Neural progenitor cell (in vitro differentiated cells): Measurements from ENCODE around the gene ZMAT1. TPM values are rescaled to one million over a fixed set of nuclear protein-coding genes. Genes with fewer than 3 reads are reported as not detected.

Experiments used
- DNase-seq: peaks from one replicate; pipeline ENCODE4 v3.0.0-alpha.2; 2016; ENCODE audit warnings: low spot score
- H2AFZ ChIP-seq: fragments of 200-600 bp; sonication (generic); replicated peaks from 2 replicates; pipeline ENCODE4 v1.6.1; 2016; ENCODE audit warnings: antibody characterized with exemption
- H3F3A ChIP-seq: fragments of 200-600 bp; sonication (generic); 2 replicates; pipeline ENCODE4 v1.6.1; 2016; ENCODE audit warnings: antibody characterized with exemption, low read depth
- H3K27ac ChIP-seq: fragments of 200-600 bp; sonication (generic); 2 replicates; pipeline ENCODE4 v1.5.1; 2016; ENCODE audit warnings: mild to moderate bottlenecking
- H3K27me3 ChIP-seq: fragments of 200-600 bp; sonication (generic); 2 replicates; pipeline ENCODE4 v1.6.1; 2016; ENCODE audit warnings: mild to moderate bottlenecking, moderate library complexity
- H3K36me3 ChIP-seq: fragments of 200-600 bp; sonication (generic); 2 replicates; pipeline ENCODE4 v1.5.1; 2016
- H3K4me1 ChIP-seq: fragments of 200-600 bp; sonication (generic); 2 replicates; pipeline ENCODE4 v1.6.1; 2016; ENCODE audit warnings: mixed run types
- H3K4me2 ChIP-seq: fragments of 200-600 bp; sonication (generic); 2 replicates; pipeline ENCODE4 v1.6.1; 2016
- H3K4me3 ChIP-seq: fragments of 200-600 bp; sonication (generic); 2 replicates; pipeline ENCODE4 v1.5.1; 2016
- H3K79me2 ChIP-seq: fragments of 200-600 bp; sonication (generic); 2 replicates; pipeline ENCODE4 v1.6.1; 2016; ENCODE audit warnings: low read depth
- H3K9ac ChIP-seq: fragments of 200-600 bp; sonication (generic); 2 replicates; pipeline ENCODE4 v1.6.1; 2016
- H3K9me3 ChIP-seq: fragments of 200-600 bp; sonication (generic); 2 replicates; pipeline ENCODE4 v1.5.1; 2016; ENCODE audit warnings: low read depth
- H4K20me1 ChIP-seq: fragments of 200-600 bp; sonication (generic); 2 replicates; pipeline ENCODE4 v1.6.1; 2016; ENCODE audit warnings: low read depth
- H3K27ac Mint-ChIP-seq: 3 replicates; pipeline ENCODE4 v1.8.0; 2021; ENCODE audit warnings: mixed read lengths
- H3K27me3 Mint-ChIP-seq: 2 replicates; pipeline ENCODE4 v1.8.0; 2022; ENCODE audit warnings: low read depth, mild to moderate bottlenecking, inconsistent platforms, moderate library complexity, mixed read lengths; ENCODE audit not compliant: insufficient read depth
- H3K36me3 Mint-ChIP-seq: 3 replicates; pipeline ENCODE4 v1.8.0; 2021; ENCODE audit warnings: mixed read lengths
- H3K4me1 Mint-ChIP-seq: 3 replicates; pipeline ENCODE4 v1.8.0; 2021; ENCODE audit warnings: mixed read lengths
- H3K4me3 Mint-ChIP-seq: 3 replicates; pipeline ENCODE4 v1.8.0; 2021; ENCODE audit warnings: mild to moderate bottlenecking, moderate library complexity, mixed read lengths
- H3K9me3 Mint-ChIP-seq: 3 replicates; pipeline ENCODE4 v1.8.0; 2020; ENCODE audit warnings: mixed read lengths
- EZH2 ChIP-seq: fragments of 200-600 bp; sonication (generic); IDR thresholded peaks from 2 replicates; pipeline ENCODE4 v1.6.1; 2017; ENCODE audit warnings: antibody characterized with exemption, mild to moderate bottlenecking, moderate library complexity
- EZH2phosphoT487 ChIP-seq: fragments of 200-600 bp; sonication (generic); IDR thresholded peaks from 2 replicates; pipeline ENCODE4 v1.6.1; 2017; ENCODE audit warnings: antibody characterized with exemption
- total RNA-seq: library from RNA; depleted of rRNA; stranded (reverse); fragments of >200 nt; gene quantifications from 2 replicates; pipeline ENCODE4 v1.2.3, GENCODE V29; 2015; ENCODE audit warnings: low replicate concordance
- TF ChIP-seq, protein P1 (sequence below): fragments of 200-600 bp; sonication (generic); IDR thresholded peaks from 2 replicates; pipeline ENCODE4 v1.5.1; 2017; ENCODE audit warnings: antibody characterized with exemption, mild to moderate bottlenecking

ZMAT1 gene
- total RNA-seq, 1 donor from 2014 or later: 5.7 TPM

DNA sequence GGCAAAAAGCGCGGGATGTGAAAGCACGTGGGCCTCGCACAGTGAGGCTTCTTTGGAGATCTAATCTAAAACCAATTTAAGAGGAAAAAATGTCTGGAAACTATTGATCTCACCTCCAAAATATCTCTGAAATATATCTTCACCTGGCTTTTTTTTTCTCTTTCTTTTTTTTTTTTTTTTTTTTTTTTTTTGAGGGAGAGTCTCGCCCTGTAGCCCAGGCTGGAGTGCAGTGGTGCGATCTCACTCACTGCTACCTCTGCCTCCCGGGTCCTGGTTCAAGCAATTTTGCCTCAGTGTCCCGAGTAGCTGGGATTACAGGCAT, 383 bp upstream of the ZMAT1 start:
- no peak overlapping the region for H3K27ac ChIP-seq
- no peaks in the 10 kb centered on the region for H3K9me3 ChIP-seq
- H3K4me2 ChIP-seq: no peak overlapping the region
- peak overlapping the region; percentile 59 for H3K4me3 ChIP-seq
- no peaks in the 10 kb centered on the region for H3K4me1 ChIP-seq
- Mint-ChIP-seq H3K36me3 (no peaks in the 10 kb centered on the region), H3K4me3 (peak overlapping the region; percentile 84), H3K9me3 (peaks cover 16% of the 10 kb centered on the region), H3K27ac (peak overlapping the region; percentile 83), H3K27me3 (peaks cover 2% of the 10 kb centered on the region), H3K4me1 (peaks cover 6% of the 10 kb centered on the region)
- H3K79me2 ChIP-seq: no peaks in the 10 kb centered on the region
- no peaks in the 10 kb centered on the region for H3K27me3 ChIP-seq
- TF ChIP-seq, protein P1, sequence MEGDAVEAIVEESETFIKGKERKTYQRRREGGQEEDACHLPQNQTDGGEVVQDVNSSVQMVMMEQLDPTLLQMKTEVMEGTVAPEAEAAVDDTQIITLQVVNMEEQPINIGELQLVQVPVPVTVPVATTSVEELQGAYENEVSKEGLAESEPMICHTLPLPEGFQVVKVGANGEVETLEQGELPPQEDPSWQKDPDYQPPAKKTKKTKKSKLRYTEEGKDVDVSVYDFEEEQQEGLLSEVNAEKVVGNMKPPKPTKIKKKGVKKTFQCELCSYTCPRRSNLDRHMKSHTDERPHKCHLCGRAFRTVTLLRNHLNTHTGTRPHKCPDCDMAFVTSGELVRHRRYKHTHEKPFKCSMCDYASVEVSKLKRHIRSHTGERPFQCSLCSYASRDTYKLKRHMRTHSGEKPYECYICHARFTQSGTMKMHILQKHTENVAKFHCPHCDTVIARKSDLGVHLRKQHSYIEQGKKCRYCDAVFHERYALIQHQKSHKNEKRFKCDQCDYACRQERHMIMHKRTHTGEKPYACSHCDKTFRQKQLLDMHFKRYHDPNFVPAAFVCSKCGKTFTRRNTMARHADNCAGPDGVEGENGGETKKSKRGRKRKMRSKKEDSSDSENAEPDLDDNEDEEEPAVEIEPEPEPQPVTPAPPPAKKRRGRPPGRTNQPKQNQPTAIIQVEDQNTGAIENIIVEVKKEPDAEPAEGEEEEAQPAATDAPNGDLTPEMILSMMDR: no peak
- TF ChIP-seq EZH2phosphoT487 (no peak), EZH2 (no peak)
- H2AFZ ChIP-seq: no peak overlapping the region
- H3K36me3 ChIP-seq: no peaks in the 10 kb centered on the region
- no peaks in the 10 kb centered on the region for H3F3A ChIP-seq
- no peaks in the 10 kb centered on the region for H4K20me1 ChIP-seq
- no peak overlapping the region for H3K9ac ChIP-seq
- no peak for DNase-seq

DNA sequence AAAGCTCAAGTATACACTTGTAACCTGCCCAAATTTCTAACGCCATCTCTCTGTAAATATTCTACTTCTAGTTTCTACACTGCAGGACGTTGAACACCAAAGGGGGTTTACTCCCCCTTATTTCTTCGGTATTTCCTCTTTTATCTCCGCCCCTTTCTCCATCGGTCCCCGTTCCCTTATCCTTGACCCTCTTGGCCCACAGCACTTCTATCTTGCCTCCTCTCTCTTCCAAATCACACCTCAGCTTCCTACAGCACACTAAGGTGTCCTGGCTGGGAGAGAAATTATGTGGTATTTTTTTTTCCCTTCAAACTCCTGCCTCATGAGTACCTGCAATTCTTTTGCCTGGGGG, 715 bp downstream of the ZMAT1 start:
- no peak overlapping the region for H3K27ac ChIP-seq
- Mint-ChIP-seq H3K36me3 (no peaks in the 10 kb centered on the region), H3K4me1 (peaks cover 6% of the 10 kb centered on the region), H3K27ac (peak overlapping the region; percentile 70), H3K9me3 (peaks cover 16% of the 10 kb centered on the region), H3K4me3 (peak overlapping the region; percentile 83), H3K27me3 (peaks cover 2% of the 10 kb centered on the region)
- H3K9me3 ChIP-seq: no peaks in the 10 kb centered on the region
- peak overlapping the region; percentile 67 for H3K4me2 ChIP-seq
- H3K36me3 ChIP-seq: no peaks in the 10 kb centered on the region
- peak overlapping the region; percentile 86 for H2AFZ ChIP-seq
- H3K4me3 ChIP-seq: peak overlapping the region; percentile 59
- no peaks in the 10 kb centered on the region for H3F3A ChIP-seq
- no peaks in the 10 kb centered on the region for H3K4me1 ChIP-seq
- TF ChIP-seq, protein P1: no peak
- no peak for TF ChIP-seq EZH2
- TF ChIP-seq EZH2phosphoT487: no peak
- H3K27me3 ChIP-seq: no peaks in the 10 kb centered on the region
- no peaks in the 10 kb centered on the region for H3K79me2 ChIP-seq
- DNase-seq: peak; percentile 7
- H4K20me1 ChIP-seq: no peaks in the 10 kb centered on the region
- no peak overlapping the region for H3K9ac ChIP-seq

DNA sequence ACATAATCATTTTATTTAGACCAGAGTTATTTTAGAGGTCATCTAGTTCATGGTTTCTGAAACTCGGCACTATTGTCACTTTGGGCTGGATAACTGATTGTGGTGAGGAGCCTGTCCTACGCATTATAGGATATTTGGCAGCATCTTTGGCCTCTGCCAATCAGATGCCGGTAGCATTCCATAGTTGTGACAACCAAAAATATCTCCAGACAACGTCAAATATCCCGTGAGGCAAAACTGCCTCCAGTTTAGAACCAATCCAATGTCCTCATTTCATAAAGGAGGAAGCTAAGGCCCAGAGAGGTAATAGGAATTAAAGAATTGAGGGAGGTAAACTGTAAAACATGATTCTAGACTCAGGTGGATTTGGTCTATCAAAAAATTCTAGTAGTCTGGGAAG, 6.1 kb downstream of the ZMAT1 start:
- Histone ChIP-seq H3K79me2 (no peaks in the 10 kb centered on the region), H3K27ac (no peak overlapping the region), H3K9ac (no peak overlapping the region), H3F3A (no peaks in the 10 kb centered on the region), H2AFZ (no peak overlapping the region), H3K36me3 (no peaks in the 10 kb centered on the region), H3K4me1 (no peaks in the 10 kb centered on the region), H3K27me3 (no peaks in the 10 kb centered on the region), H3K4me3 (no peak overlapping the region), H3K9me3 (no peaks in the 10 kb centered on the region), H3K4me2 (no peak overlapping the region), H4K20me1 (no peaks in the 10 kb centered on the region)
- no peaks in the 10 kb centered on the region for H3K27me3 Mint-ChIP-seq
- TF ChIP-seq, protein P1: no peak
- TF ChIP-seq EZH2phosphoT487 (no peak), EZH2 (no peak)
- peaks cover 3% of the 10 kb centered on the region for H3K4me1 Mint-ChIP-seq
- H3K4me3 Mint-ChIP-seq: no peak overlapping the region
- no peaks in the 10 kb centered on the region for H3K9me3 Mint-ChIP-seq
- H3K27ac Mint-ChIP-seq: no peak overlapping the region
- no peak for DNase-seq
- H3K36me3 Mint-ChIP-seq: no peaks in the 10 kb centered on the region

DNA sequence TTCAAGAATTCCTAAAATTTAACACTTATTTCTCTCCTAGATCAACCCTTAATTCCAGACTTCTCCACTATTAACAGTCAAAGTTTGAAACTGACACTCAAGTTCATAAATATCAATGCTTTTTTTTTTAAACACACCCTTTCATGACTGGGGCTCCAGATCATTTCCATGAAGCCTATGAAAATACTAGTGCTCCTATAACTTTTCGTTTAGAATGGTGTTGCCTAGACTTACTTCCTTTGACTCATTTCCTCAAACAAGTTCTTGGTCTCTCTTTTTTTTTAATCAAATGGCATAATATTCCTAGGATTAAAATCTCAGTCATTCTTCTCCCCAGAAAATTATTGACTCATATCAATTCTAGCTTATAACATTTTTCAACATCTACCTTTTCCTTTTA, 13.1 kb downstream of the ZMAT1 start:
- peaks cover 17% of the 10 kb centered on the region for H3K9me3 Mint-ChIP-seq

More for the DNA sequence above, 13.1 kb downstream of the ZMAT1 start:
- TF ChIP-seq, protein P1: no peak
- TF ChIP-seq EZH2phosphoT487 (no peak), EZH2 (no peak)
- Mint-ChIP-seq H3K27ac (no peak overlapping the region), H3K4me3 (no peak overlapping the region), H3K36me3 (no peaks in the 10 kb centered on the region), H3K27me3 (no peaks in the 10 kb centered on the region), H3K4me1 (no peaks in the 10 kb centered on the region)
- no peaks in the 10 kb centered on the region for H3K27me3 ChIP-seq
- no peaks in the 10 kb centered on the region for H3K79me2 ChIP-seq
- H3F3A ChIP-seq: no peaks in the 10 kb centered on the region
- H3K4me2 ChIP-seq: no peak overlapping the region
- no peak overlapping the region for H3K4me3 ChIP-seq
- no peak overlapping the region for H3K9ac ChIP-seq
- no peaks in the 10 kb centered on the region for H3K4me1 ChIP-seq
- no peak overlapping the region for H2AFZ ChIP-seq
- H3K9me3 ChIP-seq: peaks cover 6% of the 10 kb centered on the region
- H3K36me3 ChIP-seq: no peaks in the 10 kb centered on the region
- H3K27ac ChIP-seq: no peak overlapping the region
- DNase-seq: no peak
- H4K20me1 ChIP-seq: no peaks in the 10 kb centered on the region
